Measurements from ENCODE around the gene LRCH3.
"Not testable (repeated sequence)": the region's sequence is repeated elsewhere in the genome, so short reads cannot be mapped to it uniquely, and the experiment has no call there.

The LRCH3 gene

GRCh38 chr3:197883541-197883940 is 92.5 kb downstream of the LRCH3 start:
- no peak for DNase-seq (ENCODE audit: low read depth in 2 of 2)

- DNase-seq (ENCODE audit: low read depth in 2 of 2) = not testable (repeated sequence)
Measured at GRCh38 chr3:197884330-197884729, 93.3 kb downstream of the LRCH3 start.

- DNase-seq (ENCODE audit: low read depth in 2 of 2) = not testable (repeated sequence)
Measured at GRCh38 chr3:197886052-197886451, 95.0 kb downstream of the LRCH3 start.

- not testable (repeated sequence) for DNase-seq (ENCODE audit: low read depth in 2 of 2)
Measured at GRCh38 chr3:197887430-197888053, 96.5 kb downstream of the LRCH3 start.

- DNase-seq (ENCODE audit: low read depth in 2 of 2) = no peak
Measured at GRCh38 chr3:197888511-197888910, 97.5 kb downstream of the LRCH3 start.

- DNase-seq (ENCODE audit: low read depth in 2 of 2) = no peak
Measured at GRCh38 chr3:197889204-197889930, 98.3 kb downstream of the LRCH3 start.

GRCh38 chr3:197890693-197891092 is 99.6 kb downstream of the LRCH3 start:
- no peak for DNase-seq (ENCODE audit: low read depth in 2 of 2)

- DNase-seq (ENCODE audit: low read depth in 2 of 2) = no peak
Measured at GRCh38 chr3:197892162-197892561, 101.1 kb downstream of the LRCH3 start.

- no peak for DNase-seq (ENCODE audit: low read depth in 2 of 2)
Measured at GRCh38 chr3:197896421-197896820, 105.4 kb downstream of the LRCH3 start.

- DNase-seq (ENCODE audit: low read depth in 2 of 2) = no peak
Measured at GRCh38 chr3:197899833-197900478, 108.9 kb downstream of the LRCH3 start.

- DNase-seq (ENCODE audit: low read depth in 2 of 2) = no peak
Measured at GRCh38 chr3:197901626-197902025, 110.6 kb downstream of the LRCH3 start.

- DNase-seq (ENCODE audit: low read depth in 2 of 2) = peak; percentile 57 to 59
Measured at GRCh38 chr3:197906023-197906849, 115.2 kb downstream of the LRCH3 start.

- DNase-seq (ENCODE audit: low read depth in 2 of 2) = no peak
Measured at GRCh38 chr3:197906850-197907187, 115.8 kb downstream of the LRCH3 start.

GRCh38 chr3:197907196-197907595 is 116.1 kb downstream of the LRCH3 start:
- DNase-seq (ENCODE audit: low read depth in 2 of 2) = no peak

GRCh38 chr3:197908550-197908949 is 117.5 kb downstream of the LRCH3 start:
- not testable (repeated sequence) for DNase-seq (ENCODE audit: low read depth in 2 of 2)

GRCh38 chr3:197908957-197909701 is 118.1 kb downstream of the LRCH3 start:
- DNase-seq (ENCODE audit: low read depth in 2 of 2) = no peak

- no peak for DNase-seq (ENCODE audit: low read depth in 2 of 2)
Measured at GRCh38 chr3:197912741-197913476, 121.9 kb downstream of the LRCH3 start.

- DNase-seq (ENCODE audit: low read depth in 2 of 2) = no peak
Measured at GRCh38 chr3:197913641-197914380, 122.8 kb downstream of the LRCH3 start.

GRCh38 chr3:197921429-197922275 is 130.6 kb downstream of the LRCH3 start:
- DNase-seq (ENCODE audit: low read depth in 2 of 2) = not testable (repeated sequence)

Measured in stimulated activated CD8-positive, alpha-beta memory T cell treated with anti-CD3 and anti-CD28 coated beads, Interleukin-7, amount 100 ng/mL, for 1 hour (primary cell).